OCI-LY7 (cell line): ENCODE results near the gene GALNTL6.

Source experiments
- CTCF ChIP-seq: fragments of 200-600 bp; sonication (generic); conservative IDR thresholded peaks from 2 replicates; pipeline ENCODE4 v1.5.1; 2014; ENCODE audit warnings: mild to moderate bottlenecking, antibody characterized with exemption, low read length, moderate library complexity, mixed read lengths
- EZH2phosphoT487 ChIP-seq: fragments of 200-600 bp; sonication (generic); IDR thresholded peaks from 2 replicates; pipeline ENCODE4 v1.6.1; 2018; ENCODE audit warnings: low read depth, borderline replicate concordance, mild to moderate bottlenecking, mixed run types, antibody characterized with exemption, low read length, moderate library complexity, mixed read lengths

GRCh38 chr4:172088556-172088955 is 275.4 kb downstream of the GALNTL6 start:
- TF ChIP-seq CTCF (no peak), EZH2phosphoT487 (no peak)
